Liver (tissue), 2 donors: Measurements from ENCODE around the gene POU2F3.

ENCODE experiments used
- ATF3 ChIP-seq: IDR thresholded peaks from 2 replicates; pipeline ENCODE4 v1.6.1; 2016; ENCODE audit warnings: antibody characterized with exemption
- REST ChIP-seq: IDR thresholded peaks from 2 replicates; pipeline ENCODE4 v1.6.1; 2016; ENCODE audit warnings: antibody characterized with exemption, mild to moderate bottlenecking
- donor health status: healthy.

- TF ChIP-seq ATF3 (no peak), REST (no peak)
These were observed 125.6 kb downstream of the POU2F3 start for GRCh38 chr11:120365512-120365911.
